Neural cell (in vitro differentiated cells): ENCODE data around the gene TMEM107.
A peak's percentile ranks its signal among the peaks of the same experiment; 100 is the strongest.

Experiments used
- CTCF ChIP-seq: fragments of 450-650 bp; IDR thresholded peaks from 2 replicates; pipeline ENCODE4 v1.5.1; 2014; ENCODE audit warnings: antibody characterized with exemption, mild to moderate bottlenecking, moderate library complexity; ENCODE audit not compliant: poor library complexity, severe bottlenecking
- EP300 ChIP-seq: fragments of 450-650 bp; conservative IDR thresholded peaks from 2 replicates; pipeline ENCODE4 v1.6.1; 2014; ENCODE audit warnings: antibody characterized with exemption, mild to moderate bottlenecking, moderate library complexity; ENCODE audit not compliant: poor library complexity, severe bottlenecking
- EZH2 ChIP-seq: fragments of 200-600, 300-800 bp; shearing (Covaris generic), sonication (generic); IDR thresholded peaks from 2 replicates; pipeline ENCODE4 v1.6.1; 2014; ENCODE audit warnings: antibody characterized with exemption, low read length, borderline replicate concordance, mild to moderate bottlenecking; ENCODE audit not compliant: insufficient read depth, poor library complexity, severe bottlenecking
- MXI1 ChIP-seq: fragments of 450-650 bp; conservative IDR thresholded peaks from 2 replicates; pipeline ENCODE4 v1.6.1; 2014; ENCODE audit warnings: antibody characterized with exemption, mild to moderate bottlenecking; ENCODE audit not compliant: poor library complexity, severe bottlenecking
- TAF1 ChIP-seq: IDR thresholded peaks from 2 replicates; pipeline ENCODE4 v1.6.1; 2012; ENCODE audit warnings: low read depth

- no peak for TF ChIP-seq EZH2
- no peak for TF ChIP-seq TAF1
- TF ChIP-seq CTCF: no peak
- TF ChIP-seq EP300: no peak
- TF ChIP-seq MXI1: peak; percentile 6
Observed at GRCh38 chr17:8186446-8186786, 10.2 kb upstream of the TMEM107 start.
